Erythroblast (primary cell): ENCODE data around the gene TH.

ENCODE experiments used
- GATA1 ChIP-seq: IDR thresholded peaks from 2 replicates; pipeline ENCODE4 v1.6.1; 2011; ENCODE audit warnings: low read depth, mild to moderate bottlenecking, control low read depth, low read length, moderate library complexity
- POLR2A ChIP-seq: IDR thresholded peaks from 2 replicates; pipeline ENCODE4 v1.6.1; 2011; ENCODE audit warnings: mild to moderate bottlenecking, low read length

- TF ChIP-seq POLR2A (no peak), GATA1 (no peak)
Measured at GRCh38 chr11:2147391-2147790, 24.2 kb downstream of the TH start.
